Lung (tissue), 12 donors: ENCODE results near the gene PRODH2. TPM values are rescaled to one million over a fixed set of nuclear protein-coding genes. Genes with fewer than 3 reads are reported as not detected.

Experiments used
- ATAC-seq: fragments of 200-7000 bp; cut with Tn5 transposase; one replicate; pipeline ENCODE4 v1.9.1; 2020; ENCODE audit warnings: moderate number of reproducible peaks; ENCODE audit not compliant: insufficient read depth, low FRiP score
- DNase-seq, 3 donors: peaks; one replicate each; pipeline ENCODE4 v3.0.0-alpha.2; 2013 to 2017
- H3K27ac ChIP-seq, 2 donors: one replicate each; pipeline ENCODE4 v1.5.1; 2013; ENCODE audit warnings: mild to moderate bottlenecking in 2 of 2, moderate library complexity in 2 of 2, control low read depth in 1 of 2, inconsistent platforms in 1 of 2, low read depth in 1 of 2, low read length in 1 of 2
- H3K27me3 ChIP-seq, 3 donors: one replicate each; pipeline ENCODE4 v1.5.1; 2013; ENCODE audit warnings: low read length in 2 of 3; ENCODE audit not compliant: control insufficient read depth in 3 of 3, insufficient read depth in 3 of 3
- H3K36me3 ChIP-seq, 4 donors: one replicate each; pipeline ENCODE4 v1.5.1; 2013; ENCODE audit warnings: low read length in 4 of 4, mild to moderate bottlenecking in 1 of 4, moderate library complexity in 1 of 4; ENCODE audit not compliant: control insufficient read depth in 4 of 4, insufficient read depth in 4 of 4
- H3K4me1 ChIP-seq, 5 donors: one replicate each; pipeline ENCODE4 v1.5.1; 2013; ENCODE audit warnings: low read length in 5 of 5, mild to moderate bottlenecking in 2 of 5, moderate library complexity in 1 of 5; ENCODE audit not compliant: control insufficient read depth in 5 of 5, insufficient read depth in 5 of 5
- H3K4me3 ChIP-seq: one replicate; pipeline ENCODE4 v1.5.1; 2013; ENCODE audit warnings: mild to moderate bottlenecking, control low read depth, moderate library complexity
- H3K9ac ChIP-seq, 2 donors: one replicate each; pipeline ENCODE4 v1.5.1; 2013; ENCODE audit warnings: low read length in 2 of 2, control low read depth in 1 of 2; ENCODE audit not compliant: insufficient read depth in 1 of 2
- H3K9me3 ChIP-seq, 4 donors: one replicate each; pipeline ENCODE4 v1.5.1; 2013; ENCODE audit warnings: low read length in 3 of 4, mild to moderate bottlenecking in 1 of 4, moderate library complexity in 1 of 4; ENCODE audit not compliant: control insufficient read depth in 4 of 4, insufficient read depth in 3 of 4
- CTCF ChIP-seq: IDR thresholded peaks from 2 replicates; pipeline ENCODE4 v1.5.1; 2012; ENCODE audit warnings: mild to moderate bottlenecking; ENCODE audit errors: control extremely low read depth, extremely low read depth
- WGBS, 2 donors: extraction: QIAGEN DNeasy Blood & Tissue Kit; methylation state at CpG; one replicate each; pipeline ENCODE4 v1.1.7; 2013; 5-methylcytosine and 5-hydroxymethylcytosine counted together
- polyA plus RNA-seq, 2 donors: library from polyadenylated mRNA; stranded (reverse); fragments of 200-250 nt; gene quantifications; one replicate each; pipeline ENCODE4 v1.2.1, GENCODE V29; 2013
- total RNA-seq, 2 donors: library from RNA; depleted of rRNA in 1 of 2; stranded (reverse); fragments of >200 nt in 1 of 2; gene quantifications; one replicate each; pipeline ENCODE4 v1.2.1, GENCODE V29; 2014 to 2021
- donor health status: control.
- donor health status: control.
- donor health status: Bipolar disorder and iron deficiency.
- donor health status: healthy.
- donor health status: DM: yes; HTN: yes; CAD: no.

The PRODH2 gene
- total and polyA plus RNA-seq, 4 donors: not detected

- 90 to 94% methylated on average over 5 of the region's 5 CpGs for WGBS, 2 donors
- no peak for ATAC-seq
- Histone ChIP-seq H3K36me3 (no peaks in the 10 kb centered on the region), H3K27ac (no peak overlapping the region), H3K4me1 (no peaks in the 10 kb centered on the region), H3K9me3 (peaks cover 0 to 4% (median 0%) of the 10 kb centered on the region in 4 donors), H3K4me3 (no peak overlapping the region), H3K27me3 (peaks cover 0 to 4% (median 0%) of the 10 kb centered on the region in 3 donors), H3K9ac (no peak overlapping the region)
- TF ChIP-seq CTCF: no peak
- DNase-seq: no peak
Observed at GRCh38 chr19:35807633-35808032, 5.0 kb downstream of the PRODH2 start.

GRCh38 chr19:35806597-35806996, 6.0 kb downstream of the PRODH2 start:
- WGBS, 2 donors: 82 to 93% methylated on average over 18 of the region's 18 CpGs
- Histone ChIP-seq H3K9me3 (peaks cover 0 to 6% (median 0%) of the 10 kb centered on the region in 4 donors), H3K27ac (no peak overlapping the region), H3K27me3 (peaks cover 0 to 4% (median 0%) of the 10 kb centered on the region in 3 donors), H3K36me3 (no peaks in the 10 kb centered on the region), H3K4me3 (no peak overlapping the region), H3K4me1 (no peaks in the 10 kb centered on the region), H3K9ac (no peak overlapping the region)
- DNase-seq: no peak
- ATAC-seq: no peak
- no peak for TF ChIP-seq CTCF

GRCh38 chr19:35805526-35806102, 7.0 kb downstream of the PRODH2 start:
- no peak overlapping the region for H3K27ac ChIP-seq
- ATAC-seq: no peak
- 66 to 74% methylated on average over 5 of the region's 5 CpGs for WGBS, 2 donors
- no peak for TF ChIP-seq CTCF
- DNase-seq: no peak
- no peak overlapping the region for H3K9ac ChIP-seq
- no peaks in the 10 kb centered on the region for H3K4me1 ChIP-seq
- no peak overlapping the region for H3K4me3 ChIP-seq
- no peaks in the 10 kb centered on the region for H3K36me3 ChIP-seq
- H3K27me3 ChIP-seq: no peaks in the 10 kb centered on the region
- peaks cover 0 to 6% (median 0%) of the 10 kb centered on the region in 4 donors for H3K9me3 ChIP-seq

DNA sequence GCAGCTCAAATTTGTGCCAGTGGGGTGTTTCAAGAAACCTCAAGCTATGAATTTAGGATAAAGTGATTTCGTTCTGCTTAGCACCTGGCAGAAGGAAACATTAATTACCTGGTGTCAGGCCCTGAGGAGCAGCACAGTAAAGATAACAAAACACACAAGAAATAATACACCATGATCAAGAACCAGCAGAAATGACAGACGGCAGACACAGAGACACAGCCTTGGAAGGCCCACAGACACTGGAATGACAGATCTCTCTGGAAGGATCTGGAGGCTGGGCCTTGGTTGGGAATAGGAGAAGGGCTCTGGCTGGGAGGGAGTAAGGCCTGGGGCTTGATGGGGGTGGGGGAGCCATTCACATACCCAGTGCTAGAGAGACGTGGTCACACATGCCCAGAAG, 10.8 kb downstream of the PRODH2 start:
- ATAC-seq (no peak), DNase-seq (no peak)
- 65 to 71% methylated on average over 3 of the region's 3 CpGs for WGBS, 2 donors
- Histone ChIP-seq H3K27ac (no peak overlapping the region), H3K36me3 (no peaks in the 10 kb centered on the region), H3K9me3 (peaks cover 0 to 8% (median 0%) of the 10 kb centered on the region in 4 donors), H3K9ac (no peak overlapping the region), H3K27me3 (peaks cover 0 to 6% (median 4%) of the 10 kb centered on the region in 3 donors), H3K4me1 (peaks cover 0 to 4% (median 0%) of the 10 kb centered on the region in 5 donors), H3K4me3 (no peak overlapping the region)
- no peak for TF ChIP-seq CTCF
